Stimulated activated naive CD4-positive, alpha-beta T cell (primary cell): ENCODE results near the gene OXNAD1.
A peak's percentile ranks its signal among the peaks of the same experiment; 100 is the strongest.

ENCODE experiments used
- DNase-seq, 6 experiments: peaks; one replicate each; lab custom pipeline; 2025; lab: John Stamatoyannopoulos, UW

The OXNAD1 gene

DNA sequence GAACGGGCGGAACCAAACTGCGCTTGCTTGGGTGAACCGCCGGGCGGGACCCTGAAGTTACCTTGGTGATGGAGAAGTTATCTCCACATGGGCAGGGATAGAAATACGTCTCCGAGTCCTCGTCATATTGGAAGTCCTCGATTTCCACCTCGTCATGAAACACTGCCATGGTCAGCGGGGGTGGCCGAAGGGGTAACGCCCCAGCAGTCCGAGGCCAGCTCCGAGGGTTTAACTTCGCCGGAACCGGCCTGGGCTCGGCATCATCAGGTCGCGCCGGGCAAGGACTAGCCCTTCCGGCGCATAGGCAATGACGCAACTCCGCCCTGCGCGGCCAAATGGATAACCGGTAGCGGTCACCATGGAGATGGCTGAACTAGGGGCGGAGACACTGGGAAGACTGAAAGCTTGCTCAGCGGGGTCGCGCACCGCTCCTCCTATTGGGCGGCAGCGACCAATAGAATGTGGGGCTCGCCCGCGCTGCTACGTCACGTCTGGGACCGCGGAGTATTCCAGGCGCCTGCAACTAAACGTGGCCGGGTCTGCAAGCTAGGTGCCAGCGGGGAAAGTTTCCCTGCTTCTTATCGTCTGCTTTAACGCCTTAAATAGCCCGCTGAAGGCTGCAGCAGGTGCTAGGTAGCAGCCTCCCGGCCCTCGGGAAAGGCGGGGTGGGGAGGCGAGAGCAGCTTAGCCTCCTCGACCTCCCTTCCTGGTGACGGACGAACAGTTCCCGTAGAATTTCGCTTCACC lies at the start of gene OXNAD1, which contains the start of gene DPH3:
Gene OXNAD1 (plus strand): TSS at position 505 of the 747 bp plus-strand sequence. CDS start 5,741 bp downstream, outside the sequence.
Gene DPH3 (minus strand): TSS at position 236 of the 747 bp plus-strand sequence. CDS start 67 bp downstream, at position 169.
- peak; percentile 95 to 99 (median 98) for DNase-seq

GRCh38 chr3:16216373-16216935 lies 48.6 kb upstream of the OXNAD1 start:
- DNase-seq: no peak

- DNase-seq: no peak
Measured at GRCh38 chr3:16219777-16220176, 45.2 kb upstream of the OXNAD1 start.

DNA sequence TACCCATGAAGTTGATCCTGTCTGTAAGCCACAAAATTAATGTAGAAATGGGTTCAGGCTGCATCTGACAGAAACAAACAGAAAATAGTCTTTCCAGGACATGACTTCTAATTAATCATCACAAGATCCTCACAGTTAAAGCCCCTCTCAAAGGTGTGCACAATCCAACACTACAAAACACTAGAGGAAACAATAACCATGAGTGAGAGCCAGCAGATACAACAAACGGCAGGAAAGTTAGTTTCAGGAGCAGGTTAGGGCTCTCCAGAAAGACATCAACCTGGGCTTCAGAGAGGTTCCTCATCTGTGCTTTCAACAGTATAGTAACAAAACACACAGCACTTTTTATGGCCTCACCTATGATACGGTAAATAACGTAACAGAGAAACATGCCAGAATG lies 43.0 kb upstream of the OXNAD1 start:
- no peak for DNase-seq

- no peak for DNase-seq
Measured at GRCh38 chr3:16222547-16222946, 42.5 kb upstream of the OXNAD1 start.

DNA sequence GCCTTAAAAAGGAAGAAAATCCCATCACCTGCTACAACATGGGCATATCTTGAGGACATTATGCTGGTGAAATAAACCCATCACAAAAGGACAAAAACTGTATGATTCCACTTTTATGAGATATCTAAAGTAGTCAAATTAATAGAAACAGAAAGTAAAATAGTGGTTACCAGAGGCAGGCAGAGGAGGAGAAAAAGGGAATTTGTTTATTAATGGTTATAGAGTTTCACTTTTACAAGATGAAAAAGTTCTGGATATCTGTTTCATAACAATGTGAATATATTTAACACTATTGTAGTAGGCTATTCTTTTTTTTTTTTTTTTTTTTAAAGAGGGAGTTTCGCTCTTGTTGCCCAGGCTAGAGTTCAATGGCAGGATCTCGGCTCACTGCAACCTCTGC lies 40.7 kb upstream of the OXNAD1 start:
- DNase-seq: no peak

- no peak for DNase-seq
Measured at GRCh38 chr3:16227566-16227965, 37.4 kb upstream of the OXNAD1 start.

DNA sequence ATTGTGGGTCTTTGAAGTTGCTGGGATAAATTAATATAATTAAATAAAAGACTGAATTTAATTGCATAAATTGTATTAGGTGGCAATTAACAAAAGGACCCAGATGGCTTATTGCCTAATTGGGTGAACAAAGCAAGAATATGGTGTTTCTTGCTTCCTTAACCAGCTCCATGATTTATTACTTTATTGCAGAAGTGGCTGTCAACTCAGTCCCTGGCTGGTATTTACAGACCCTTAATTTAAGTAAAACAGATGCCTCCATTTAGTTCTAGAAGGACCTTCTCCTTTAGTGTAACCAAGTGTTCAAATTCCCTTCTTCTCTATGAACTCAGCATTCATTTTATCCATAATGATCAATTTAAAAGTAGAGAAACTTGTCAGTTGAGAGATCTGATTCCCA lies 35.3 kb upstream of the OXNAD1 start:
- DNase-seq: no peak

- no peak for DNase-seq
Measured at GRCh38 chr3:16231983-16232382, 33.0 kb upstream of the OXNAD1 start.

DNA sequence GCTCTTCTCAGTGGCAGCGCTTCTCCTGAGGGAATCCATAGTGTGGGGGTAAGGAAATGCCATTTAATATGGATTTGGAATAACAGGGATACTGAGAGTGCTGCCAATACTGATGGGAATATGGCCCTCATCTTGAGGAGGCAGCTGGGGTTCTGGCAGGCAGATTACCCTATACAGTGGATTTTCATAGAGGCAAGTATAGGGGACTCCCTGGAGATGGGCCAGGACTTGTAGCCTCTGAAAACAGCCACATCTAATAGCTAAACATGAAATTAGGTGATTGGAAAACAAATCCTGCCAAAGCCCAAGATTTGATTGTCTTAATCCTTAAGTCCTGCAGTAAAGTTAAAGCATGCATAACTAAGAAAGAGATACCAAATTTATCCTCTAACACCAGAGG lies 31.2 kb upstream of the OXNAD1 start:
- DNase-seq: no peak

DNA sequence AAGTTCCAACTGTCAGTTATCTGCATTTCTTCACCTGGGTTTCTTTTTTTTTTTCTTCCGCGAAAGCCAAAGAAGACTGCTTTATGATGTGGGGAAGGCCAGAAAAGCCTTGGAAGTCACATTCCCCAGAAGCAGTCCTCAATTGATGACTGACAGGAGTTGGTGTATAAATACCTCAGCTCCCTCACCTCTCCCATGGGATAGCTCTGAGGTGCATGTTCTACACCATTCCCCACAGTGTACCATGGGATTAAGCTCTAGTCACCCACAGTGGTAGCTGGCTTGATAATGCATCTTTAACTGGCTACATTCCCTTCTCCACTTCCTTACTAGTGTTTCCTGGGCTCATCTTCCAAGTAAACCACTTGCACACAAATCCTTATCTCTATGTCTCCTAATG lies 30.7 kb upstream of the OXNAD1 start:
- DNase-seq: no peak

- DNase-seq: no peak
Measured at GRCh38 chr3:16236030-16236639, 28.9 kb upstream of the OXNAD1 start.

DNA sequence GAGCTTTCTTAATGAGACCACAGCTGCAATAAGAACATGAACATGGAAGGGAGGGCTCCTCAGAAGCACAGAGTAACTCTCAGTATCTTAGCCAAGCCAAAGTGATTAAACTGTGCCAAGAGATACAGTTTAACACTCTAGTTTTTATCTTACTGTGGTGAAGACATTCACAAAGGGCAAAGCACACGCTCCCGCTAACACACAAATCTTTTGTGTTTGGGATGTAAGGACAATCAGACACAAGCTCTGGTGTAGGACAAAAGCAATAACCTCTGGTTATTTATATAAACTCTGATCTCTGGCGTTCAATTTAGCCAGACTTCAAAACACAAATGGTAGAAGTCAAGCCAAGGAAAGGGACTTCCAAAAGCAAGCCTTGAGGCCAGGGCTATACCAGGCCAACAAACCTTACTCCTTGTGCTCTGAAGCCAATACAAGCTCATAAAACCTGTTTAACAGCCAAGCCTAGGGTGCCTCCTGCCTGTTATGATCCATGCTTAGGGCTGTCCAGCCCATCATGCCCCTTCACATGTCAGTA lies 28.1 kb upstream of the OXNAD1 start:
- no peak for DNase-seq

GRCh38 chr3:16239086-16239770 lies 25.8 kb upstream of the OXNAD1 start:
- DNase-seq: no peak

- no peak for DNase-seq
Measured at GRCh38 chr3:16239780-16240179, 25.2 kb upstream of the OXNAD1 start.

- no peak for DNase-seq
Measured at GRCh38 chr3:16240229-16241023, 24.6 kb upstream of the OXNAD1 start.

- no peak for DNase-seq
Measured at GRCh38 chr3:16241225-16241624, 23.8 kb upstream of the OXNAD1 start.

- no peak for DNase-seq
Measured at GRCh38 chr3:16242177-16242576, 22.8 kb upstream of the OXNAD1 start.

DNA sequence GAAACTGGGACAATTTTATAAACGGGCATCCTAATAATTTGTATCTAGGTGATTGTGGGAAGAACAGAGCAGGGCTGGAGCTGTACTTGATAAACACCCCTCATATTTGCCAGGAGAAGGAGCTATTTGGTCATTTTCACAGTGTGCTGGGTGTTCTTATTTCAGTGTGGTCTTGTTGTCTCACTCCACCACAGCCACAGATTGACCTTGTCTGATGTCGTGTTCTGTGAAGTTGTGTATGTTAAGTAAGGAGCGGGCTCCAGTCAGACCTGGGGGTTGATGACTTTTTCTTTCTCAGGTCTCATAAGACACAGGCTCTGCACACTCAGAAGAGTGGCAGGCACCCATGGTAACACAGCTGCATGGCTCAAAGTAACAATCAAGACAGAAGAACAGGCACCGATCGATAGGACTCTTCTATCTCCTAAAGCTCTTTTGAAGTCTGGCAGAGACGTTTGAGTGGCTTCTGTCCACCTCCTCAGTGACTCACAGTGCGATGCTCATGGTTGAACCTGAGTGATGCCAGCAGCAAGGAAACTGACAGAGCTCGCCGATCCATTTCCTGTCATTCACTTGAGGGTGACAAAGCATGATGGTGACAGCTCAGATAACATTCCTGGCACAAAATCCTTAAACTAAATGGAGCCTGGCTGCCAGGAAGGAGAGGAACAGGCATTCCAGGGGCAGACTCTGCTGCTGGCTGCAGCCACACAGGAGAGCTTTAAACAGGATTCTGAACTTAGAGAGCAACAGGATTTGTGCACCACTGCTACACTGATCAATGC lies 21.1 kb upstream of the OXNAD1 start:
- DNase-seq: no peak

- no peak for DNase-seq
Measured at GRCh38 chr3:16245609-16246008, 19.4 kb upstream of the OXNAD1 start.
